Embryonic facial prominence (tissue), 1 donor: ENCODE data around the gene SF3B6.
A peak's percentile ranks its signal among the peaks of the same experiment; 100 is the strongest.
"Not testable (repeated sequence)": the region's sequence is repeated elsewhere in the genome, so short reads cannot be mapped to it uniquely, and the experiment has no call there.

Source experiments
- DNase-seq: peaks from one replicate; pipeline ENCODE4 v3.0.0-alpha.2; 2016; ENCODE audit errors: extremely low spot score

The SF3B6 gene

GRCh38 chr2:24050041-24050979, 25.8 kb downstream of the SF3B6 start:
- DNase-seq = no peak

GRCh38 chr2:24049485-24050021, 26.6 kb downstream of the SF3B6 start, which contains the start of gene FKBP1B:
Gene FKBP1B, plus strand, starts transcription at chr2:24049741. Its CDS starts 109 bp downstream, at chr2:24049850.
- no peak for DNase-seq

GRCh38 chr2:24048769-24049484, 27.2 kb downstream of the SF3B6 start:
- DNase-seq = no peak

DNA sequence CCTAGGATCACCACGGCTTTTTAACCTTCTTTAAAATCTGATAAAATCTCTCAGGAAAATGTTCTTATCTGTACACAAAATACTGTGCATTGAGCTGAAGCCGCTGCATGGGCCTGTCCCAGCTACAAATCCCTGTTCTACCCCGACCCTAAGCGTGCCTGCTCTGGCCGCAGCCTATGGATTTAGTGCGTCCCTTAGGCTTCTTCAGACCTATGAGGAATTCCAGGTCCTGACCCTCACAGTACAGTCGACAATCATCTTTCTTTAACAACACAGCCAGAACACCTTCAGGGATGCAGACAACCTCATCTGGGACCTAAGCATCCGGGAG, 28.5 kb downstream of the SF3B6 start:
- DNase-seq = no peak

DNA sequence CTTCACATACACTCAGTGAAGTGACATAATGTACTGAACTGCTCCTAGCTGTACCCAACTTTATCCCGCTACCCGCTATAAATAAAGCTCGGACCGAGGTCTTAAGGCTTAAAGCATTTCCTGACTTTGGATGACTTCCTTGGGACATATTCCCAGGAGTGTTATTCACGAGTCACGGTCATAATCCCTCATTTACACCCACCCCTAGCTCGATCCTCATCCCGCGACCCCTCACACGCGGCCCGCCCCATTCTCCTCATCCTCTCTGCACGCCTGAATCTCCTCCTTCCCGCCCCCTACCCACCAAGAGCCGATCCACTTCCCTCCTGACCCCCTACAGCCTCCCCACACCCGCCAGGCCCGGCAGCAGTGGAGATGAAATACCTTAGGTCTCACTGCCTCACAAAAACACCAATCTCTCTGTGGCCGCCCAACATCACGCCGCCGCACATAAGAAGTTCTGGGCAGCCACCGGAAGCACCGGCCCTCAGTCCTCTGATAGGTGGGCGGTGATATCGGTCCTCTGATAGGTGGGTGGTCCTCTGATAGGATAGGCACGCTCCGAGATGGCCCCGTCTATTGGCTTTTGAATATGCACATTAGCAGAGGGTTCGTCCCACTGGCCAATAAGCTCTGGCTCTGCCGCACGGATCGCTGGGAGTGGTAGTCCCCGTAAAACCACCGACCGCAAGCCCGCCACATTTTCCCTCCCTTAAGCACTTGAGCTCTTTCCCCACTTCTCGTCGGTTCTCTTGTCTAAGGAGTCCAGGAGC, 29.0 kb downstream of the SF3B6 start, which contains the start of gene WDCP:
WDCP (minus strand) TSS at position 462 of the 773 bp plus-strand sequence. CDS start 7,897 bp downstream, outside the sequence.
- peak; percentile 98 for DNase-seq

DNA sequence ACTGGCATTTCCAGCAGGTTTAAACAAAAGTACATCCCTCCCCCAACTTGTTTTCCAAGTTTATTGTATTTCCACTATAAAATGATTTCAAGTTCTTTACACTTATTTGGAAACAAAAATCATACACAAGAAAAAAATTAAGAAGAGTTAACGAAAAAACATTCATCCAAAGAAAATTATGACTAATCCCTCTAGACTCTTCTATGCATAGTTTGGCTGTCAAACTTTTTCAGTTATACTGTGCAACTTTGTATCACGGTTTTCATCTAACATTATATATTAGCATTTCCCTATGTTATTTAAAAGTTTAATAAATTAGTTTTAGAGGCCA, 29.6 kb downstream of the SF3B6 start:
- no peak for DNase-seq

GRCh38 chr2:24045511-24046508, 30.3 kb downstream of the SF3B6 start:
- DNase-seq = no peak

GRCh38 chr2:24043133-24043532, 33.0 kb downstream of the SF3B6 start:
- not testable (repeated sequence) for DNase-seq

GRCh38 chr2:24040511-24040910, 35.6 kb downstream of the SF3B6 start:
- DNase-seq = no peak

- DNase-seq = no peak
These were observed 37.2 kb downstream of the SF3B6 start for GRCh38 chr2:24038786-24039499.

DNA sequence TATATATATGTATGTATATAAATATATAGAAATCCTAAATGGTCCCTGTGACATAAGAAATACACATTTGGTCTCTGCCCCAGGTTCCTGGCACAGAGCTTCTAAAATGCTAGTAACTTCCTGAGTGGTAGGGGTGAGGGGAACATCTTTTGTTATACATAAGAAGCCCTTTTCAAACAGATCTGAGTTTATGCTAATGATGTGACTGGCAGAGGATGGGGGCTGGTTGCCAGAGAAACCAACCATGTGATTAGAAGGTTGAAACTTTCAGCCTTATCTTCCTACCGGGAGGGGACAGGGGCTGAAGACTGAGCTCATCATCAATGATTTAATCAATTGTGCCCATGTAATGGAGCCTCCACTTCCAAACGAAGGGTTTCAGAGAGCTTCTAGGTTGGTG, 49.9 kb downstream of the SF3B6 start:
- no peak for DNase-seq

DNA sequence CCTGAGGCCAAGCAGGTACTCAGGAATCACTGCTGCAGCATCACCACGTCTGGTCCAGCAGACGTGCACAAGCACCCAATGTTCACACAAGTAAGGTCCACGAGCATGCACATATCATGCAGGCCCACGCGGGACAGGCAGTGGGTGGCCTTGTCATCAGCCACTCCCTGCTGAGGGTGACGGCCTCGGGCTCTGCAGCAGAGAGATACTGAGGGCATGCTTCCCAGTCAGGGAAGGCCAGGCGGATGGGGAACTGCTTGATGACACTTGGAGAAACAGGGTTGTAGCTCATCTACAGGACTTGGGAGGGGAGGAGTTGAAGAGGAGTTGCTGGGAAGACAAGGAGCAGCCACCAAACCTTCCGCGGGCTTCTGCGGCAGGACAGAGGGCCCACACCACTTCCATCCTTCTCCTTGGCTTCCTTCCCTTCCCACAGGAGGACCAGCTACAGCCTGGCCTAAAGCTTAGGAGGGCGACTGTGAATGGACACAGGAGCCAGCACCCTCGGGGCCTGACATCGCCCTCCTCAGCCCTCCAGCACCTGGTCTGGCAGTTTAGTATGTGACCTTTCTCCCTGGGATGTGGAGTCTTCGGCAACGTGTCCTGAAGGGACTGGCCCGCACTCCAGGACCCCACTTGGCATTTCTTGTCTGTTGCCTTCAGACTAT, 51.0 kb downstream of the SF3B6 start:
- DNase-seq = no peak

- DNase-seq = no peak
These were observed 52.1 kb downstream of the SF3B6 start for GRCh38 chr2:24024018-24024417.

DNA sequence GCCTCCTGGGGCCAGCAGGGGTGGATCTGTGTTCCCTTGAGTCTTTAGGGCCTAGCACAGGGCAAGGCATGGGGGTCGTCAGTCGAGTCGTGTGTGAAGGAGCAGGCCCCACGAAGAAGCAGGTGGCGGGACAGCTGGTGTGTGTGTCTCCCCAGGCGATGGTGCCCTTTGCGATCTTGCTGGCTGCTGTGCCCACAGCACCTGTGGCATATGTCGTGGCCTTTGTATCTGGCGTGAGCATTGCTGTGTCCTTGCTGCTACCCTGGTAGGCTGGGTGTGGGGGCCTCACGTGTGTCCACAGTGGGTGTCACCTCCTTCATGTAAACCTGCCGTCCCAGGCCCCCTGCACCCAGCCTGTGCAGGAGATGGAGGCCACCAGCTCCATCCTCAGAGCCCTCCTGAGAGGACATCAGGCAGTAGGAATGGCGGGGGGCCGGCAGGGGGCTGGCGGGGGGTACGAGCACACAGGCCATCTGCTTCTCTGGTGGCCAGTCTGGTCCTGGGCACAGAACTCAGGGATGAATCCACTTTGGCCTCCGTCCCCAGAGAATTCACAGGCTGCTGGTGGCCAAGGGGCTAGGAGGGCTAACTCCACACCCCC, 53.1 kb downstream of the SF3B6 start:
- no peak for DNase-seq

DNA sequence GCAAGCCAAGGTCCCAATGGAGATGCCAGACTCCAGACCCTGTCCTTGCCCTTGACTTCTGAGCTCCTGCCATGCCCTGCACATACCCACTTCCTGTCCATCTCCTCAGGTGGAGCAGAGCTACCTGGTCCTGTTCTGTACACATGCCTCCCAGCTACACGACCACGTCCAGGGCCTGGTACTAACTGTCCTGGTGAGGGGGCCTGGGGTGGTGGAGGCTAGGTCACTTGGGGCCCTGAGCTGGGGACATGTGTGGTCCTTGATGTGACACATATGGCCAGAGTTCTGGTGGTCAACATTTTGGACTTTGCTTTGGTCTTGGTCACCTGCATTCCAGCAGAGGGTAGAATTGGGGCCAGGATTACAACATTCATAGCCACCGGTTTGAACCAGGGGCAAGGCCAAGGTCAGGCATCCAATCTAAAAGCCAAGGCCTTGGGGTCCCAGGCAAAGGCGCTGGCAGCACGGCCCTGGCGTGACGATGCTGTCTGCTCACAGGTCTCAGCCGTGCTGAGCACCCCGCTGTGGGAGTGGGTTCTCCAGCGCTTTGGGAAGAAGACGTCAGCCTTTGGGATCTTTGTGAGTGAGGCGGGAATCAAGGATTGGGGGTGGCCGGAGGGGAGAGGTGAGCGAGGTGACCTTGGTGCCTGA, 53.7 kb downstream of the SF3B6 start:
- no peak for DNase-seq

- no peak for DNase-seq
These were observed 54.8 kb downstream of the SF3B6 start for GRCh38 chr2:24021122-24021998.

DNA sequence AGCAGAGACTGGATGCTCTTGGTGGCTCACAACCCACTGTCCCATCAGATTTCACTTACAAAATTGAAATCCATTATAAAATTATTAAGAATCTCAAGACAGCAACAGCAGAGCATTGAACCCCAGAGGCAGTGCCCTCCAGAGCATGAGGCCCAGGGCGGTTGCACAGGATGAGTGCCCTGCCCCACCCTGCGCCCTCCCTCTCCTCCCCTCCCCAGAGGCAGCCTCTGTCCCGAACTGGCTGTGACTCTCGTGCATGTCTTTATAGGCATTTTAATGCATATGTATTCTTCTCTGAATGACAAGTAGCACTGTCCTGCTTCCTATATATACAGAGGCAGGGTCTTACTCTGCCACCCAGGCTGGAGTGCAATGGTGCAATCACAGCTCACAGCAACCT, 55.9 kb downstream of the SF3B6 start:
- no peak for DNase-seq

DNA sequence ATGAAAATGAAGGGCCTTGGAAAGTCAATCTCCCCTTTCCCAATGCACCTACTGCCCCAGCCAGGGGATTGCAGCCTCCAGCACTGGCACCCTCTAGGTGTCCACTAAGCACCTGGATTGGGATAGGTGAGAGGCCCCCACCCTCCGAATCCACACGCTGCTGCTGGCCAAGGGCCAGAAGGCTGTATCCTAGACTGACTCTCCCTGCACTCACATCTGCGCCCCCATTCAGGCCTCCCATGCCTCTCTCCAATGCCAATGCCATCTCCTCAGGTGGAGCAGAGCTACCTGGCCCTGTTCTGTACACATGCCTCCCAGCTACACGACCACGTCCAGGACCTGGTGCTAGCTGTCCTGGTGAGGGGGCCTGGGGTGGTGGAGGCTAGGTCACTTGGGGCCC, 56.4 kb downstream of the SF3B6 start:
- DNase-seq = no peak
